Occipital lobe (tissue), 2 donors: ENCODE results near the gene LIPM. TPM values are rescaled to one million over a fixed set of nuclear protein-coding genes. Genes with fewer than 3 reads are reported as not detected.

Source experiments
- DNase-seq: peaks from one replicate; lab custom pipeline; 2025; lab: John Stamatoyannopoulos, UW
- total RNA-seq: library from RNA; depleted of rRNA; stranded (reverse); fragments of >200 nt; gene quantifications from one replicate; pipeline ENCODE4 v1.2.3, GENCODE V29; 2014

LIPM gene
- not detected for total RNA-seq

- DNase-seq = no peak
Measured at GRCh38 chr10:88802523-88803285, at the start of gene LIPM. TSS of gene LIPM (plus strand) at chr10:88802730. CDS start at chr10:88802897, 167 bp downstream.

- DNase-seq = no peak
Measured at GRCh38 chr10:88754287-88754686, 48.2 kb upstream of the LIPM start.

- no peak for DNase-seq
Measured at GRCh38 chr10:88755753-88756152, 46.8 kb upstream of the LIPM start.

- DNase-seq = no peak
Measured at GRCh38 chr10:88756660-88757059, 45.9 kb upstream of the LIPM start.

GRCh38 chr10:88759366-88760101, 43.0 kb upstream of the LIPM start, which contains the start of gene LIPN:
TSS of gene LIPN (plus strand) at chr10:88760020. CDS start at chr10:88761406, 1,386 bp downstream.
- DNase-seq = no peak

GRCh38 chr10:88762906-88763305, 39.6 kb upstream of the LIPM start:
- DNase-seq = no peak

GRCh38 chr10:88763441-88763840, 39.1 kb upstream of the LIPM start:
- no peak for DNase-seq

GRCh38 chr10:88764110-88764509, 38.4 kb upstream of the LIPM start:
- DNase-seq = no peak

- DNase-seq = no peak
Measured at GRCh38 chr10:88765816-88766215, 36.7 kb upstream of the LIPM start.

GRCh38 chr10:88769384-88769783, 33.1 kb upstream of the LIPM start:
- no peak for DNase-seq

- no peak for DNase-seq
Measured at GRCh38 chr10:88781206-88781605, 21.3 kb upstream of the LIPM start.

- DNase-seq = no peak
Measured at GRCh38 chr10:88782222-88782621, 20.3 kb upstream of the LIPM start.

- DNase-seq = no peak
Measured at GRCh38 chr10:88783724-88784123, 18.8 kb upstream of the LIPM start.

GRCh38 chr10:88786032-88786770, 16.3 kb upstream of the LIPM start:
- DNase-seq = no peak

GRCh38 chr10:88787463-88787862, 15.1 kb upstream of the LIPM start:
- no peak for DNase-seq

- no peak for DNase-seq
Measured at GRCh38 chr10:88788924-88789323, 13.6 kb upstream of the LIPM start.

GRCh38 chr10:88791924-88792323, 10.6 kb upstream of the LIPM start:
- no peak for DNase-seq

GRCh38 chr10:88792661-88793060, 9.9 kb upstream of the LIPM start:
- DNase-seq = no peak

- no peak for DNase-seq
Measured at GRCh38 chr10:88793712-88794299, 8.7 kb upstream of the LIPM start.

- no peak for DNase-seq
Measured at GRCh38 chr10:88794731-88795130, 7.8 kb upstream of the LIPM start.
